ENCODE measurements around the gene TTR.

TTR gene

GRCh38 chr18:31579375-31579774 lies 12.3 kb upstream of the TTR start:
- no peak for DNase-seq (ENCODE audit: low spot score)

GRCh38 chr18:31581498-31582197 lies 10.0 kb upstream of the TTR start:
- DNase-seq (ENCODE audit: low spot score) = no peak

GRCh38 chr18:31583185-31583854 lies 8.4 kb upstream of the TTR start:
- DNase-seq (ENCODE audit: low spot score) = no peak

- no peak for DNase-seq (ENCODE audit: low spot score)
Measured at GRCh38 chr18:31585991-31586390, 5.7 kb upstream of the TTR start.

GRCh38 chr18:31586616-31587015 lies 5.1 kb upstream of the TTR start:
- no peak for DNase-seq (ENCODE audit: low spot score)

- DNase-seq (ENCODE audit: low spot score) = no peak
Measured at GRCh38 chr18:31587529-31587928, 4.1 kb upstream of the TTR start.

- no peak for DNase-seq (ENCODE audit: low spot score)
Measured at GRCh38 chr18:31590570-31590969, 1.1 kb upstream of the TTR start.

- no peak for DNase-seq (ENCODE audit: low spot score)
Measured at GRCh38 chr18:31591113-31591512, 564 bp upstream of the TTR start.

- DNase-seq (ENCODE audit: low spot score) = no peak
Measured at GRCh38 chr18:31592506-31593157, 955 bp downstream of the TTR start.

GRCh38 chr18:31595121-31595771 lies 3.6 kb downstream of the TTR start:
- no peak for DNase-seq (ENCODE audit: low spot score)

GRCh38 chr18:31596081-31596872 lies 4.6 kb downstream of the TTR start:
- no peak for DNase-seq (ENCODE audit: low spot score)

GRCh38 chr18:31598021-31598805 lies 6.5 kb downstream of the TTR start:
- DNase-seq (ENCODE audit: low spot score) = no peak

GRCh38 chr18:31603315-31603714 lies 11.6 kb downstream of the TTR start:
- DNase-seq (ENCODE audit: low spot score) = no peak

GRCh38 chr18:31606265-31606664 lies 14.6 kb downstream of the TTR start:
- DNase-seq (ENCODE audit: low spot score) = no peak

- DNase-seq (ENCODE audit: low spot score) = no peak
Measured at GRCh38 chr18:31607384-31607783, 15.7 kb downstream of the TTR start.

- no peak for DNase-seq (ENCODE audit: low spot score)
Measured at GRCh38 chr18:31609886-31610285, 18.2 kb downstream of the TTR start.

- no peak for DNase-seq (ENCODE audit: low spot score)
Measured at GRCh38 chr18:31610286-31611205, 18.9 kb downstream of the TTR start.

GRCh38 chr18:31611511-31611910 lies 19.8 kb downstream of the TTR start:
- DNase-seq (ENCODE audit: low spot score) = no peak

GRCh38 chr18:31612124-31612523 lies 20.4 kb downstream of the TTR start:
- DNase-seq (ENCODE audit: low spot score) = no peak

GRCh38 chr18:31614044-31614443 lies 22.4 kb downstream of the TTR start:
- no peak for DNase-seq (ENCODE audit: low spot score)

Data from germinal center (tissue), 1 donor.